ENCODE results near the gene MEI1. TPM values are rescaled to one million over a fixed set of nuclear protein-coding genes. Genes with fewer than 3 reads are reported as not detected.
A peak's percentile ranks its signal among the peaks of the same experiment; 100 is the strongest.

MEI1 gene
- total and polyA plus RNA-seq, 4 donors: 0.33 to 1.3 (median 0.72) TPM

DNA sequence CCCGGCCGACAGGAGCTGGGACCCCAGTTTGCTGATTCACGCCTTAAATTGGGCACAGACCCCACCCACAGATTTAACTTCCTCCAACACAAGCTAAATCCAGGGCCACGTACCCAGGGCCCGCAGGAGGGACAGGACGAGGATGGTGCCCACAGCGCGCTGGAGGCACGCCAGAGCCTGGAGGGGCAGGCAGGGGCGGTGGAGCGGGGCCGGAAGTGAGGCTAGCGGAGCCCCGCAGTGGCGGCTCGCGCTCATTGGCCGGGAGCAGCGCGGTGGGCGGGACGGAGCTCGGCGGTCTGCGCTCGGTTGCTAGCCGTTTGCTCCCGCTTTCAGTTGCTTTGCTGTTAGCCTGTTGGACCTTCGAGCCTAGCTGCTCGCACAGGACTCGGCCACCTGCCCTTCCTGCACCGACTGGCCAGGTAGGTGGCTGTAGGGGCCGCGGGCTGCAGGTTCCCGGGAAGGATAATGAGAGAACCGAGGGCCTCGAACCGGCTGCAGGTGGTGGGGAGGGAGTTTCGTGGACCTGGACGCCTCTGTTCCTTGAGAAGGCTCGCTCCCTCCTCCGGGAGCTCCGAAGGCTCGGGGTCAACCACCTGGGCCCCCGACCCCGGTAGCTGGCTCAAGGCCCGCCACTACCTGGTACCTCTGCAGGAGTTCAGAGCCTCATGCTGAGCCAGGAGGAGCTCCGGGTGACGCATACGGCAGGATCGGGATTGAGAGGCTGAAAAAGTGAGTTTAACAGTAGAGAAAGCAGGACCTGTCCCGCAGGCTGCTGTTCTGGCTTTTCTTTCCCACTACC lies 101.2 kb downstream of the MEI1 start, which contains the start of gene CCDC134 (continued):
- TF ChIP-seq TAF1 (conservative IDR thresholded peaks at IDR 0.05) (peak; percentile 94), FOXA2 (IDR thresholded peaks at IDR 0.05) (no peak), EGR1 (IDR thresholded peaks at IDR 0.05; ENCODE audit: low read depth in 2 of 2) (no peak), ATF3 (IDR thresholded peaks at IDR 0.05) (no peak), YY1 (IDR thresholded peaks at IDR 0.05) (no peak), SP1 (IDR thresholded peaks at IDR 0.05) (peak; percentile 65)

DNA sequence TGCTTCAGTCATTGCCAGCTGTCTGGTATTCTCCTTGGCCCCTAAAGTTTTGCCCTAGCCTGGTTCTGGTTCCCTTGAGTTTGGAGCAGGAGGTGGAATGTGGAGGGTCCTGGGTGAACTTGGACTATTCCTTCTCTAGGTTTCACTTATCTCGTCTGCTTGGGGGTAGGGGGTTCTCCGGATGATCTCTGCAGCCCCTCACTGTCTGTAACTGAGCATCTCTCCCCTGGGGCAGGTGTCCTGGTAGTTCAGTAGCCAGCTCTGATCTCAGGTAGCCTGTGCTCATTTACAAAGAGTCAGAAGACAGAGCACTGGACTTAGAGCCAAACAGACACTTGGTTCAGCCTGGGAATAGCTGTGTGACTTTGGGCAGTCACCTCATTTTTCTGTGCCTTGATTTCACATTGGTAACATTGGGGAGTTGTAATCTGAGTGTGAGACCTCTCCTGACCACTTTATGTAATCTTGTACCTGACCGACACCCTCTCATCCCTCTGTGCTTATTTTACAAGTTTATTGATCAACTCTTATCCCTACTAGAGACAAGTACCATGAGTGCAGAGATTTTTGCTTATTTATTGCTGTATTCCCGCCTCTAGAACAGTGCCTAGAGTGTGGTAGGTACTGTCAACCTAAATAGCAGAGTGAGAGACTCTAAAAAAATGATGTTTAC lies 102.0 kb downstream of the MEI1 start:
- H3K4me1 ChIP-seq (ENCODE audit: control insufficient read depth in 4 of 4, insufficient read depth in 4 of 4, low read length in 3 of 4): peaks cover 0 to 23% (median 17%) of the 10 kb centered on the region in 4 donors

More for the DNA sequence above, 102.0 kb downstream of the MEI1 start:
- Histone ChIP-seq H3K9ac (ENCODE audit: low read depth in 1 of 2, low read length in 2 of 2) (peak overlapping the region; percentile 91 to 96), H3K4me3 (ENCODE audit: low read depth in 1 of 3, low read length in 3 of 3) (peak overlapping the region; percentile 68 to 96 (median 80)), H3K36me3 (ENCODE audit: control insufficient read depth in 4 of 4, insufficient read depth in 3 of 4, low read depth in 1 of 4, low read length in 3 of 4) (no peaks in the 10 kb centered on the region), H3K9me3 (ENCODE audit: control insufficient read depth in 4 of 4, low read length in 3 of 4) (no peaks in the 10 kb centered on the region), H3K27me3 (ENCODE audit: control insufficient read depth in 4 of 4, insufficient read depth in 4 of 4, low read length in 3 of 4) (no peaks in the 10 kb centered on the region), H3K27ac (ENCODE audit: low read depth in 1 of 2, low read length in 2 of 2) (peak overlapping the region; percentile 87 to 92)
- TF ChIP-seq, protein P1, sequence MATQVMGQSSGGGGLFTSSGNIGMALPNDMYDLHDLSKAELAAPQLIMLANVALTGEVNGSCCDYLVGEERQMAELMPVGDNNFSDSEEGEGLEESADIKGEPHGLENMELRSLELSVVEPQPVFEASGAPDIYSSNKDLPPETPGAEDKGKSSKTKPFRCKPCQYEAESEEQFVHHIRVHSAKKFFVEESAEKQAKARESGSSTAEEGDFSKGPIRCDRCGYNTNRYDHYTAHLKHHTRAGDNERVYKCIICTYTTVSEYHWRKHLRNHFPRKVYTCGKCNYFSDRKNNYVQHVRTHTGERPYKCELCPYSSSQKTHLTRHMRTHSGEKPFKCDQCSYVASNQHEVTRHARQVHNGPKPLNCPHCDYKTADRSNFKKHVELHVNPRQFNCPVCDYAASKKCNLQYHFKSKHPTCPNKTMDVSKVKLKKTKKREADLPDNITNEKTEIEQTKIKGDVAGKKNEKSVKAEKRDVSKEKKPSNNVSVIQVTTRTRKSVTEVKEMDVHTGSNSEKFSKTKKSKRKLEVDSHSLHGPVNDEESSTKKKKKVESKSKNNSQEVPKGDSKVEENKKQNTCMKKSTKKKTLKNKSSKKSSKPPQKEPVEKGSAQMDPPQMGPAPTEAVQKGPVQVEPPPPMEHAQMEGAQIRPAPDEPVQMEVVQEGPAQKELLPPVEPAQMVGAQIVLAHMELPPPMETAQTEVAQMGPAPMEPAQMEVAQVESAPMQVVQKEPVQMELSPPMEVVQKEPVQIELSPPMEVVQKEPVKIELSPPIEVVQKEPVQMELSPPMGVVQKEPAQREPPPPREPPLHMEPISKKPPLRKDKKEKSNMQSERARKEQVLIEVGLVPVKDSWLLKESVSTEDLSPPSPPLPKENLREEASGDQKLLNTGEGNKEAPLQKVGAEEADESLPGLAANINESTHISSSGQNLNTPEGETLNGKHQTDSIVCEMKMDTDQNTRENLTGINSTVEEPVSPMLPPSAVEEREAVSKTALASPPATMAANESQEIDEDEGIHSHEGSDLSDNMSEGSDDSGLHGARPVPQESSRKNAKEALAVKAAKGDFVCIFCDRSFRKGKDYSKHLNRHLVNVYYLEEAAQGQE (IDR thresholded peaks at IDR 0.05): no peak
- TF ChIP-seq FOXA1 (IDR thresholded peaks at IDR 0.05): no peak
- no peak for TF ChIP-seq HNF4A (conservative IDR thresholded peaks at IDR 0.05)
- TF ChIP-seq RXRA (IDR thresholded peaks at IDR 0.05): no peak
- no peak for TF ChIP-seq YY1 (IDR thresholded peaks at IDR 0.05)
- TF ChIP-seq, protein P2, sequence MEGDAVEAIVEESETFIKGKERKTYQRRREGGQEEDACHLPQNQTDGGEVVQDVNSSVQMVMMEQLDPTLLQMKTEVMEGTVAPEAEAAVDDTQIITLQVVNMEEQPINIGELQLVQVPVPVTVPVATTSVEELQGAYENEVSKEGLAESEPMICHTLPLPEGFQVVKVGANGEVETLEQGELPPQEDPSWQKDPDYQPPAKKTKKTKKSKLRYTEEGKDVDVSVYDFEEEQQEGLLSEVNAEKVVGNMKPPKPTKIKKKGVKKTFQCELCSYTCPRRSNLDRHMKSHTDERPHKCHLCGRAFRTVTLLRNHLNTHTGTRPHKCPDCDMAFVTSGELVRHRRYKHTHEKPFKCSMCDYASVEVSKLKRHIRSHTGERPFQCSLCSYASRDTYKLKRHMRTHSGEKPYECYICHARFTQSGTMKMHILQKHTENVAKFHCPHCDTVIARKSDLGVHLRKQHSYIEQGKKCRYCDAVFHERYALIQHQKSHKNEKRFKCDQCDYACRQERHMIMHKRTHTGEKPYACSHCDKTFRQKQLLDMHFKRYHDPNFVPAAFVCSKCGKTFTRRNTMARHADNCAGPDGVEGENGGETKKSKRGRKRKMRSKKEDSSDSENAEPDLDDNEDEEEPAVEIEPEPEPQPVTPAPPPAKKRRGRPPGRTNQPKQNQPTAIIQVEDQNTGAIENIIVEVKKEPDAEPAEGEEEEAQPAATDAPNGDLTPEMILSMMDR (IDR thresholded peaks at IDR 0.05; ENCODE audit: low read depth, low read length, missing input control): no peak
- TF ChIP-seq EGR1 (IDR thresholded peaks at IDR 0.05; ENCODE audit: low read depth in 2 of 2): no peak
- TF ChIP-seq RAD21 (IDR thresholded peaks at IDR 0.05): no peak
- TF ChIP-seq TAF1 (conservative IDR thresholded peaks at IDR 0.05): no peak
- no peak for TF ChIP-seq NR2F2 (IDR thresholded peaks at IDR 0.05)
- TF ChIP-seq JUND (IDR thresholded peaks at IDR 0.05): no peak
- TF ChIP-seq FOXA2 (IDR thresholded peaks at IDR 0.05): no peak
- TF ChIP-seq, protein P3, sequence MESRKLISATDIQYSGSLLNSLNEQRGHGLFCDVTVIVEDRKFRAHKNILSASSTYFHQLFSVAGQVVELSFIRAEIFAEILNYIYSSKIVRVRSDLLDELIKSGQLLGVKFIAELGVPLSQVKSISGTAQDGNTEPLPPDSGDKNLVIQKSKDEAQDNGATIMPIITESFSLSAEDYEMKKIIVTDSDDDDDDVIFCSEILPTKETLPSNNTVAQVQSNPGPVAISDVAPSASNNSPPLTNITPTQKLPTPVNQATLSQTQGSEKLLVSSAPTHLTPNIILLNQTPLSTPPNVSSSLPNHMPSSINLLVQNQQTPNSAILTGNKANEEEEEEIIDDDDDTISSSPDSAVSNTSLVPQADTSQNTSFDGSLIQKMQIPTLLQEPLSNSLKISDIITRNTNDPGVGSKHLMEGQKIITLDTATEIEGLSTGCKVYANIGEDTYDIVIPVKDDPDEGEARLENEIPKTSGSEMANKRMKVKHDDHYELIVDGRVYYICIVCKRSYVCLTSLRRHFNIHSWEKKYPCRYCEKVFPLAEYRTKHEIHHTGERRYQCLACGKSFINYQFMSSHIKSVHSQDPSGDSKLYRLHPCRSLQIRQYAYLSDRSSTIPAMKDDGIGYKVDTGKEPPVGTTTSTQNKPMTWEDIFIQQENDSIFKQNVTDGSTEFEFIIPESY (IDR thresholded peaks at IDR 0.05): no peak
- TF ChIP-seq, protein P4, sequence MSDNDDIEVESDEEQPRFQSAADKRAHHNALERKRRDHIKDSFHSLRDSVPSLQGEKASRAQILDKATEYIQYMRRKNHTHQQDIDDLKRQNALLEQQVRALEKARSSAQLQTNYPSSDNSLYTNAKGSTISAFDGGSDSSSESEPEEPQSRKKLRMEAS (IDR thresholded peaks at IDR 0.05): no peak
- TF ChIP-seq ATF3 (IDR thresholded peaks at IDR 0.05): no peak
- TF ChIP-seq HNF4G (IDR thresholded peaks at IDR 0.05): no peak
- no peak for TF ChIP-seq SP1 (IDR thresholded peaks at IDR 0.05)
- 22% methylated on average over 4 of the region's 4 CpGs for WGBS
- no peak for DNase-seq (ENCODE audit: low spot score)

Measured in liver (tissue), 9 donors.